Measurements from ENCODE around the gene MMP11. TPM values are rescaled to one million over a fixed set of nuclear protein-coding genes. Genes with fewer than 3 reads are reported as not detected.

MMP11 gene
- total and polyA plus RNA-seq, 2 of the 13 experiments (the other 11 are each of a cell fraction or from before 2014, with no cell fraction given), result 8.9 to 28.6 TPM

DNA sequence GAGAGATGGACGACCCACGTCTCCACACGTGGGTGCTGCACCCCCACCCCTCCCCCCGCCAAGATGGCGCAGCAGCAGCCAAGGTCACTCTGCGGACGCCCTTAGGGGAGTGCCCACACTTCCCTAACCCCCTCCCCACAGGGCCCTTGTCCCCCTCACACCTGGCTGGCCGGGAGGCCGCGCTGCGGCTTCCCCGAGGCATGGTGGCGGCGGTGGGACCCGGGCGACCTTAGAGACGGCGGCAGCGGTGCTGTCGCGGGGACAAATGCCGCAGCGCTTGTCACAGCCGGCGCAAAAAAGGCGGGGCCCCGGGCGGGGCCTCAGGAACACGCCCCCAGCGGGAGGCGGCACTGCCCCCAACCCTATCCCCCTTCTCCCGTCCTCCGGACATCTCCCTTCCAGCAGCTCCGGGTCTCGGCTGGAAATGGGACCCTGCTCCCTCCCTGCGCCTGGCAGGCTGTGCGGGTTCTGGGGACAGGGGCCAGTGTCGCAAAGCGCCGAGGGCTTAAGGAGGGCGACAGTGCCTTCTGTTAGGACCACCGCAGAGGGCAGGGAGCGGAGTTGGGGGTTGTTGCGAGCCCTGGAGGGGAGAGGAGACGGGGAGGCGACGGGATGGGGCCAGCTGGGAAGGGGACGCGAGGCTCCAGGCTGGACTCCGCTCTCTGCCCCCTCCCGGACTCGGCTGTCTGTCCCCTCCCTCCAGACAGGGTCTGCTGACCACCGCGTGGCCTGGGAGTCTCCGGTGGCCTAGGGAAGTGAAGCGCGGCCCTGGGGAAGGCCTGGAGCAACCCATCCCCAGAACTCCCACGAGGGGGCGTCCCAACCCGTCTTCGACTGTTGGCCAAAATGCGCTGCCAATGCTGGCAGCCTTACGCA lies 4.7 kb upstream of the MMP11 start, which contains the start of gene CHCHD10 (continued):
- TF ChIP-seq ZNF616 (CRISPR knock-in tag; IDR thresholded peaks at IDR 0.05; ENCODE audit: low read depth), result 0 out of 2 replicates have a peak, but pooled peaks have one; percentile 63
- TF ChIP-seq, protein P1, sequence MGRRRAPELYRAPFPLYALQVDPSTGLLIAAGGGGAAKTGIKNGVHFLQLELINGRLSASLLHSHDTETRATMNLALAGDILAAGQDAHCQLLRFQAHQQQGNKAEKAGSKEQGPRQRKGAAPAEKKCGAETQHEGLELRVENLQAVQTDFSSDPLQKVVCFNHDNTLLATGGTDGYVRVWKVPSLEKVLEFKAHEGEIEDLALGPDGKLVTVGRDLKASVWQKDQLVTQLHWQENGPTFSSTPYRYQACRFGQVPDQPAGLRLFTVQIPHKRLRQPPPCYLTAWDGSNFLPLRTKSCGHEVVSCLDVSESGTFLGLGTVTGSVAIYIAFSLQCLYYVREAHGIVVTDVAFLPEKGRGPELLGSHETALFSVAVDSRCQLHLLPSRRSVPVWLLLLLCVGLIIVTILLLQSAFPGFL (CRISPR knock-in tag; IDR thresholded peaks at IDR 0.05), result no peak
- TF ChIP-seq NR3C1 (CRISPR knock-in tag; IDR thresholded peaks at IDR 0.05), result no peak
- TF ChIP-seq ZNF558 (CRISPR knock-in tag; IDR thresholded peaks at IDR 0.05; ENCODE audit: borderline replicate concordance), result peak; percentile 93; the same call in 1 of the 2 replicates
- peak; percentile 47; the same call in 1 of the 2 replicates for TF ChIP-seq ZNF768 (CRISPR knock-in tag; IDR thresholded peaks at IDR 0.05)
- TF ChIP-seq ADNP (CRISPR knock-in tag; IDR thresholded peaks at IDR 0.05), result no peak
- TF ChIP-seq TGIF2 (CRISPR knock-in tag; IDR thresholded peaks at IDR 0.05), result peak; percentile 52
- 0 out of 2 replicates have a peak, but pooled peaks have one; percentile 28 for TF ChIP-seq TBX3 (IDR thresholded peaks at IDR 0.05; ENCODE audit: borderline replicate concordance)
- peak; percentile 24; the same call in 1 of the 2 replicates for TF ChIP-seq NR2F2 (IDR thresholded peaks at IDR 0.05; ENCODE audit: borderline replicate concordance, low read depth)
- no peak; the same call in 1 of the 2 replicates for TF ChIP-seq CAMTA2 (CRISPR knock-in tag; IDR thresholded peaks at IDR 0.05; ENCODE audit: borderline replicate concordance)
- TF ChIP-seq, protein P2, sequence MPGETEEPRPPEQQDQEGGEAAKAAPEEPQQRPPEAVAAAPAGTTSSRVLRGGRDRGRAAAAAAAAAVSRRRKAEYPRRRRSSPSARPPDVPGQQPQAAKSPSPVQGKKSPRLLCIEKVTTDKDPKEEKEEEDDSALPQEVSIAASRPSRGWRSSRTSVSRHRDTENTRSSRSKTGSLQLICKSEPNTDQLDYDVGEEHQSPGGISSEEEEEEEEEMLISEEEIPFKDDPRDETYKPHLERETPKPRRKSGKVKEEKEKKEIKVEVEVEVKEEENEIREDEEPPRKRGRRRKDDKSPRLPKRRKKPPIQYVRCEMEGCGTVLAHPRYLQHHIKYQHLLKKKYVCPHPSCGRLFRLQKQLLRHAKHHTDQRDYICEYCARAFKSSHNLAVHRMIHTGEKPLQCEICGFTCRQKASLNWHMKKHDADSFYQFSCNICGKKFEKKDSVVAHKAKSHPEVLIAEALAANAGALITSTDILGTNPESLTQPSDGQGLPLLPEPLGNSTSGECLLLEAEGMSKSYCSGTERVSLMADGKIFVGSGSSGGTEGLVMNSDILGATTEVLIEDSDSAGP (CRISPR knock-in tag; IDR thresholded peaks at IDR 0.05; ENCODE audit: borderline replicate concordance), result peak; percentile 88
- 0 out of 2 replicates have a peak, but pooled peaks have one; percentile 63 for TF ChIP-seq DNMT3B (CRISPR knock-in tag; conservative IDR thresholded peaks at IDR 0.05)
- peak; percentile 51; the same call in 1 of the 2 replicates for TF ChIP-seq ZZZ3 (CRISPR knock-in tag; IDR thresholded peaks at IDR 0.05; ENCODE audit: borderline replicate concordance)
- peak; percentile 41; the same call in 1 of the 2 replicates for TF ChIP-seq NR2C2 (CRISPR knock-in tag; IDR thresholded peaks at IDR 0.05; ENCODE audit: borderline replicate concordance)
- no peak for TF ChIP-seq ZNF7 (CRISPR knock-in tag; IDR thresholded peaks at IDR 0.05)
- 0 out of 2 replicates have a peak, but pooled peaks have one; percentile 12 for TF ChIP-seq KLF9 (CRISPR knock-in tag; IDR thresholded peaks at IDR 0.05; ENCODE audit: low read depth)
- TF ChIP-seq, protein P3, sequence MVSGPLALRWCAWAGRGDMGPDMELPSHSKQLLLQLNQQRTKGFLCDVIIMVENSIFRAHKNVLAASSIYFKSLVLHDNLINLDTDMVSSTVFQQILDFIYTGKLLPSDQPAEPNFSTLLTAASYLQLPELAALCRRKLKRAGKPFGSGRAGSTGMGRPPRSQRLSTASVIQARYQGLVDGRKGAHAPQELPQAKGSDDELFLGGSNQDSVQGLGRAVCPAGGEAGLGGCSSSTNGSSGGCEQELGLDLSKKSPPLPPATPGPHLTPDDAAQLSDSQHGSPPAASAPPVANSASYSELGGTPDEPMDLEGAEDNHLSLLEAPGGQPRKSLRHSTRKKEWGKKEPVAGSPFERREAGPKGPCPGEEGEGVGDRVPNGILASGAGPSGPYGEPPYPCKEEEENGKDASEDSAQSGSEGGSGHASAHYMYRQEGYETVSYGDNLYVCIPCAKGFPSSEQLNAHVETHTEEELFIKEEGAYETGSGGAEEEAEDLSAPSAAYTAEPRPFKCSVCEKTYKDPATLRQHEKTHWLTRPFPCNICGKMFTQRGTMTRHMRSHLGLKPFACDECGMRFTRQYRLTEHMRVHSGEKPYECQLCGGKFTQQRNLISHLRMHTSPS (CRISPR knock-in tag; IDR thresholded peaks at IDR 0.05; ENCODE audit: low read depth), result peak; percentile 85; the same call in 1 of the 2 replicates
- TF ChIP-seq THAP11 (CRISPR knock-in tag; IDR thresholded peaks at IDR 0.05), result no peak; the same call in 1 of the 2 replicates
- TF ChIP-seq, protein P4, sequence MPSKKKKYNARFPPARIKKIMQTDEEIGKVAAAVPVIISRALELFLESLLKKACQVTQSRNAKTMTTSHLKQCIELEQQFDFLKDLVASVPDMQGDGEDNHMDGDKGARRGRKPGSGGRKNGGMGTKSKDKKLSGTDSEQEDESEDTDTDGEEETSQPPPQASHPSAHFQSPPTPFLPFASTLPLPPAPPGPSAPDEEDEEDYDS (CRISPR knock-in tag; IDR thresholded peaks at IDR 0.05), result peak; percentile 78
- TF ChIP-seq PAX8 (CRISPR knock-in tag; IDR thresholded peaks at IDR 0.05; ENCODE audit: borderline replicate concordance), result peak; percentile 61; the same call in 1 of the 2 replicates
- no peak; the same call in 1 of the 2 replicates for TF ChIP-seq SNAPC2 (CRISPR knock-in tag; IDR thresholded peaks at IDR 0.05)
- TF ChIP-seq FOXA1 (IDR thresholded peaks at IDR 0.05), result no peak
- peak; percentile 10; the same call in 1 of the 2 replicates for TF ChIP-seq FOXA1 (CRISPR knock-in tag; IDR thresholded peaks at IDR 0.05)
